Measurements from ENCODE around the gene ELMO1. TPM values are rescaled to one million over a fixed set of nuclear protein-coding genes. Genes with fewer than 3 reads are reported as not detected.

Gene ELMO1
- total and polyA plus RNA-seq, 2 donors from 2014 or later = 6.0 to 35.4 TPM

- intact Hi-C loops (cut with DNase I) = no loop called here
- FAIRE-seq = no peak
Observed at GRCh38 chr7:37065779-37066271, 382.8 kb downstream of the ELMO1 start.

GRCh38 chr7:37062560-37062859 lies 386.2 kb downstream of the ELMO1 start:
- H3K36me3 ChIP-seq (ENCODE audit: control insufficient read depth in 2 of 3, insufficient read depth in 3 of 3, low read length in 3 of 3) = no peaks in the 10 kb centered on the region
- H3K9ac ChIP-seq (ENCODE audit: low read length in 3 of 3) = no peak overlapping the region
- no peak for TF ChIP-seq CTCF (IDR thresholded peaks at IDR 0.05; ENCODE audit: borderline replicate concordance, extremely low read depth, insufficient read depth)
- no peak for DNase-seq
- no peak overlapping the region for H3K4me3 ChIP-seq (ENCODE audit: low read length in 3 of 3)
- H3K4me1 ChIP-seq (ENCODE audit: control insufficient read depth in 2 of 3, insufficient read depth in 2 of 3, low read depth in 1 of 3, low read length in 3 of 3) = no peaks in the 10 kb centered on the region
- H3K9me3 ChIP-seq (ENCODE audit: control insufficient read depth in 2 of 3, insufficient read depth in 1 of 3, low read length in 3 of 3) = no peaks in the 10 kb centered on the region
- no peak for FAIRE-seq
- H3K27me3 ChIP-seq (ENCODE audit: control insufficient read depth, insufficient read depth, low read length) = no peaks in the 10 kb centered on the region
- no peak overlapping the region for H3K27ac ChIP-seq (ENCODE audit: low read depth in 2 of 2, low read length in 2 of 2)
- intact Hi-C loops (cut with DNase I) = no loop called here

More at GRCh38 chr7:37065779-37066271, 382.8 kb downstream of the ELMO1 start:
- DNase-seq = no peak
- no peaks in the 10 kb centered on the region for H3K9me3 ChIP-seq (ENCODE audit: control insufficient read depth in 2 of 3, insufficient read depth in 1 of 3, low read length in 3 of 3)
- no peaks in the 10 kb centered on the region for H3K4me1 ChIP-seq (ENCODE audit: control insufficient read depth in 2 of 3, insufficient read depth in 2 of 3, low read depth in 1 of 3, low read length in 3 of 3)
- H3K4me3 ChIP-seq (ENCODE audit: low read length in 3 of 3) = no peak overlapping the region
- no peaks in the 10 kb centered on the region for H3K27me3 ChIP-seq (ENCODE audit: control insufficient read depth, insufficient read depth, low read length)
- no peaks in the 10 kb centered on the region for H3K36me3 ChIP-seq (ENCODE audit: control insufficient read depth in 2 of 3, insufficient read depth in 3 of 3, low read length in 3 of 3)
- H3K9ac ChIP-seq (ENCODE audit: low read length in 3 of 3) = no peak overlapping the region
- TF ChIP-seq CTCF (IDR thresholded peaks at IDR 0.05; ENCODE audit: borderline replicate concordance, extremely low read depth, insufficient read depth) = no peak
- H3K27ac ChIP-seq (ENCODE audit: low read depth in 2 of 2, low read length in 2 of 2) = no peak overlapping the region

DNA sequence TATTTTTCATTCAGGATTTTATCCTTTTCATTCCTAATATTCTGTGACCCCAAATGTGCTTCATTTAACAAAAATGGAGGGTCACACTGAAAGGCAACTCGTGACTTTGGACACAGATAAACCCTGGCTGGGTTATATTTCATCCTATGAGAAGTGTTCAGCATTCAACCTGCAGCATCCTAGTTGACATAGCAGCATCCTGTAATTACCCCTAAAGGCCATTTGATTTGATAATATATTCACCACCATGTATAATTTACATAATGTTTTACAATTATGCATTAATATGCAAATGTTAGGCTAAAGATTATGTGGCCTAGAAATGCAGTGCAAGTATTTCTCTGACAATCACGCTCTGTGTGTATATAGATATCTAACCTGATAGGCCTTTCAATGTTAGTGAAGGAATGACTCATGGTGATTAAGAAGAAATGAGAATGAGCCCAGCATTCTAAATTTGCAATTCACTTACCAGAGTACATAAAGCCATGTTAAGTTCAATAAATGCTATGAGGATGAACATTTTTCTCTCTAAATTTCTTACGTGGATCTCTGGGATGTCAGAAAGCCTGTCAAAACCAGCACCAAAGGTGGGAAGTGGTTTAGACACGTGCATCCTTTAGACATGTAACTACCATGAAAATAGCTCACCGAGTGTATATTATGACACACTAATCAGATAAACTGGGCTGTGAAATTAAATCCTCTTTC lies 386.7 kb downstream of the ELMO1 start:
- no peak for TF ChIP-seq CTCF (IDR thresholded peaks at IDR 0.05; ENCODE audit: borderline replicate concordance, extremely low read depth, insufficient read depth)
- intact Hi-C loops (cut with DNase I) = no loop called here
- Histone ChIP-seq H3K4me1 (ENCODE audit: control insufficient read depth in 2 of 3, insufficient read depth in 2 of 3, low read depth in 1 of 3, low read length in 3 of 3) (no peaks in the 10 kb centered on the region), H3K27ac (ENCODE audit: low read depth in 2 of 2, low read length in 2 of 2) (no peak overlapping the region), H3K4me3 (ENCODE audit: low read length in 3 of 3) (no peak overlapping the region), H3K9me3 (ENCODE audit: control insufficient read depth in 2 of 3, insufficient read depth in 1 of 3, low read length in 3 of 3) (no peaks in the 10 kb centered on the region), H3K36me3 (ENCODE audit: control insufficient read depth in 2 of 3, insufficient read depth in 3 of 3, low read length in 3 of 3) (no peaks in the 10 kb centered on the region), H3K27me3 (ENCODE audit: control insufficient read depth, insufficient read depth, low read length) (no peaks in the 10 kb centered on the region), H3K9ac (ENCODE audit: low read length in 3 of 3) (no peak overlapping the region)
- DNase-seq (no peak), FAIRE-seq (no peak)

Measured in kidney (tissue), 14 donors.